ENCODE data around the gene TMEM237.
"Not testable (repeated sequence)": the region's sequence is repeated elsewhere in the genome, so short reads cannot be mapped to it uniquely, and the experiment has no call there.

The TMEM237 gene

GRCh38 chr2:201643216-201643890, at the start of gene TMEM237:
TSS of gene TMEM237 (minus strand) at chr2:201643503. CDS start at chr2:201643400, 103 bp downstream.
- peak; percentile 43 to 61 for DNase-seq

- no peak for DNase-seq
Measured at GRCh38 chr2:201685156-201685555, 41.9 kb upstream of the TMEM237 start.

- DNase-seq = peak in 1 of 2 donors; percentile 10
Measured at GRCh38 chr2:201680743-201681142, 37.4 kb upstream of the TMEM237 start.

- DNase-seq = no peak
Measured at GRCh38 chr2:201678401-201678800, 35.1 kb upstream of the TMEM237 start.

- DNase-seq = no peak
Measured at GRCh38 chr2:201675454-201675853, 32.2 kb upstream of the TMEM237 start.

- no peak for DNase-seq
Measured at GRCh38 chr2:201674794-201675193, 31.5 kb upstream of the TMEM237 start.

- no peak for DNase-seq
Measured at GRCh38 chr2:201674298-201674697, 31.0 kb upstream of the TMEM237 start.

- no peak for DNase-seq
Measured at GRCh38 chr2:201673546-201673945, 30.2 kb upstream of the TMEM237 start.

- not testable (repeated sequence) for DNase-seq
Measured at GRCh38 chr2:201671205-201671604, 27.9 kb upstream of the TMEM237 start.

GRCh38 chr2:201669865-201670264, 26.6 kb upstream of the TMEM237 start:
- no peak for DNase-seq

- DNase-seq = no peak
Measured at GRCh38 chr2:201668402-201668910, 25.2 kb upstream of the TMEM237 start.

GRCh38 chr2:201664334-201664733, 21.0 kb upstream of the TMEM237 start:
- DNase-seq = no peak

- DNase-seq = no peak
Measured at GRCh38 chr2:201661366-201661765, 18.1 kb upstream of the TMEM237 start.

GRCh38 chr2:201660293-201660895, 17.1 kb upstream of the TMEM237 start:
- no peak for DNase-seq

- DNase-seq = no peak
Measured at GRCh38 chr2:201656740-201657139, 13.4 kb upstream of the TMEM237 start.

GRCh38 chr2:201656102-201656501, 12.8 kb upstream of the TMEM237 start:
- DNase-seq = peak; percentile 33 to 53

- no peak for DNase-seq
Measured at GRCh38 chr2:201654616-201655384, 11.5 kb upstream of the TMEM237 start.

- DNase-seq = no peak
Measured at GRCh38 chr2:201653221-201653620, 9.9 kb upstream of the TMEM237 start.

GRCh38 chr2:201649442-201649841, 6.1 kb upstream of the TMEM237 start:
- no peak for DNase-seq

- no peak for DNase-seq
Measured at GRCh38 chr2:201647431-201647830, 4.1 kb upstream of the TMEM237 start.

- DNase-seq = no peak
Measured at GRCh38 chr2:201644001-201644400, 698 bp upstream of the TMEM237 start.

GRCh38 chr2:201642579-201643215, 606 bp downstream of the TMEM237 start:
- peak; percentile 78 to 88 for DNase-seq

GRCh38 chr2:201642086-201642578, 1.2 kb downstream of the TMEM237 start:
- no peak for DNase-seq
